GM12872 (cell line): ENCODE measurements around the gene GALNTL6.

ENCODE experiments used
- CTCF ChIP-seq: IDR thresholded peaks from 3 replicates; pipeline ENCODE4 v1.5.1; 2011; ENCODE audit warnings: low read depth, mild to moderate bottlenecking, low read length, moderate library complexity; ENCODE audit not compliant: insufficient read depth

The GALNTL6 gene

GRCh38 chr4:173017802-173018201 lies 1204.6 kb downstream of the GALNTL6 start:
- TF ChIP-seq CTCF = no peak

- TF ChIP-seq CTCF = no peak
Measured at GRCh38 chr4:173018446-173018845, 1205.2 kb downstream of the GALNTL6 start.

GRCh38 chr4:173019664-173020063 lies 1206.5 kb downstream of the GALNTL6 start:
- no peak for TF ChIP-seq CTCF

- TF ChIP-seq CTCF = no peak
Measured at GRCh38 chr4:173024203-173024602, 1211.0 kb downstream of the GALNTL6 start.

- peak; percentile 70; the same call in 2 of the 3 replicates for TF ChIP-seq CTCF
Measured at GRCh38 chr4:173025131-173025530, 1211.9 kb downstream of the GALNTL6 start.

GRCh38 chr4:173037242-173037641 lies 1224.0 kb downstream of the GALNTL6 start:
- TF ChIP-seq CTCF = no peak

- TF ChIP-seq CTCF = no peak
Measured at GRCh38 chr4:173038192-173038896, 1225.1 kb downstream of the GALNTL6 start.
